MCF 10A (cell line): Measurements from ENCODE around the gene LAMA3. TPM values are rescaled to one million over a fixed set of nuclear protein-coding genes. Genes with fewer than 3 reads are reported as not detected.

Experiments
- BruUV-seq: library from RNA; stranded (reverse); fragments of 400-500 nt; replicated peaks from 2 replicates; lab custom pipeline; 2021; lab: Mats Ljungman, UMichigan
- CTCF ChIA-PET: fragments of 300-600 bp; sonication (Branson Sonifier 250); formaldehyde crosslinking; extraction: SDS; loops from one replicate; lab custom pipeline; 2021; ENCODE audit warnings: antibody characterized with exemption, inconsistent platforms; lab: Yijun Ruan, JAX
- POLR2A ChIA-PET: fragments of 300-600, 350-650 bp; sonication (Branson Sonifier 250); formaldehyde crosslinking; extraction: SDS; loops from one replicate; lab custom pipeline; 2020; ENCODE audit warnings: antibody characterized with exemption, inconsistent platforms; lab: Yijun Ruan, JAX
- DNase-seq: peaks from one replicate; pipeline ENCODE4 v3.0.0-alpha.2; 2018; ENCODE audit not compliant: unreplicated experiment
- H3K27ac Mint-ChIP-seq: one replicate; pipeline ENCODE4 v1.8.0; 2022; ENCODE audit warnings: mild to moderate bottlenecking, low read depth, mixed read lengths; ENCODE audit not compliant: unreplicated experiment
- H3K27me3 Mint-ChIP-seq: one replicate; pipeline ENCODE4 v1.8.0; 2022; ENCODE audit warnings: mixed read lengths; ENCODE audit not compliant: insufficient read depth, unreplicated experiment
- H3K36me3 Mint-ChIP-seq: one replicate; pipeline ENCODE4 v1.8.0; 2022; ENCODE audit warnings: mild to moderate bottlenecking, moderate library complexity, mixed read lengths; ENCODE audit not compliant: insufficient read depth, unreplicated experiment
- H3K4me1 Mint-ChIP-seq: one replicate; pipeline ENCODE4 v1.8.0; 2022; ENCODE audit warnings: mixed read lengths; ENCODE audit not compliant: insufficient read depth, unreplicated experiment
- H3K4me3 Mint-ChIP-seq: one replicate; pipeline ENCODE4 v1.8.0; 2022; ENCODE audit warnings: mild to moderate bottlenecking, moderate library complexity, mixed read lengths; ENCODE audit not compliant: unreplicated experiment
- H3K9me3 Mint-ChIP-seq: one replicate; pipeline ENCODE4 v1.8.0; 2022; ENCODE audit warnings: mixed read lengths; ENCODE audit not compliant: unreplicated experiment
- intact Hi-C: fragments of 100-400 bp; cut with micrococcal nuclease; formaldehyde crosslinking; loops from 2 replicates; pipeline ENCODE4 v1.14.1; 2022
- total RNA-seq: library from RNA; stranded (reverse); gene quantifications from 2 replicates; pipeline ENCODE4 v1.2.3, GENCODE V29; 2022
- TF ChIP-seq, protein P1 (sequence below): fragments of 200-600 bp; IDR thresholded peaks from one replicate; pipeline ENCODE4 v1.8.0; 2022; ENCODE audit warnings: antibody characterized with exemption, mild to moderate bottlenecking; ENCODE audit not compliant: unreplicated experiment

The LAMA3 gene
- total RNA-seq, 1 experiment from 2014 or later = 371 TPM

DNA sequence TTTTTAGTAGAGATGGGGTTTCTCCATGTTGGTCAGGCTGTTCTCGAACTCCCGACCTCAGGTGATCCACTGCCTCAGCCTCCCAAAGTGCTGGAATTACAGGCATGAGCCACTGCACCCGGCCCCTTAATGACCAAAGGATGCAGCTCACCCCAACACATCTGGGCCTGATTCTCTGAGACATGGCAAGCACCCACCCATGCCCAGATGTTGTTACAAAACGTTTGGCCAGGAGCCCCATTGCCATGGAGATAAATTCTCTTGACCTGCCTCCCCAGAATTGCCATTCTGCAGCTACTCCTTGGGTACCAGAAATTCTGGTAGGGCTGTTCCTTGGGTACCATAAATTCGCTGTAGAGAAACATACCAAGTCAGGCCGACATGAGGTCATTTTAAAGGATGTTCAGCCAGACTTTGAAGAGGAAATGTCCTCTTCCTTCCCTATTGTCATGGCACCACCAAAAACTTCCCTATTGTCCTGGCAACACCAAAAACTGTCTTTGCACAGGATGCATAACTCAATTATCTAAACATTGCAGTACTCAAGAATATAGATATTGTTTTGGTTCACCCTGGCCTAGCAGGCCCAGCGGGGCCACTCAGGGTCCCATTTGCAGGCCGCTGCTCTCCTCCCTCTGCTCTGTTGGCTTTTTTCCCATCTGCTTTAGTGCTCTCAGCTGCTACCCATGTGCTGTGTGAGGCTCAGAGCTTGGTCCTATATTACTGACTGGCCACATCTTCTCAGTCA, 164.4 kb downstream of the LAMA3 start:
- intact Hi-C loops = no loop called here
- TF ChIP-seq, protein P1, sequence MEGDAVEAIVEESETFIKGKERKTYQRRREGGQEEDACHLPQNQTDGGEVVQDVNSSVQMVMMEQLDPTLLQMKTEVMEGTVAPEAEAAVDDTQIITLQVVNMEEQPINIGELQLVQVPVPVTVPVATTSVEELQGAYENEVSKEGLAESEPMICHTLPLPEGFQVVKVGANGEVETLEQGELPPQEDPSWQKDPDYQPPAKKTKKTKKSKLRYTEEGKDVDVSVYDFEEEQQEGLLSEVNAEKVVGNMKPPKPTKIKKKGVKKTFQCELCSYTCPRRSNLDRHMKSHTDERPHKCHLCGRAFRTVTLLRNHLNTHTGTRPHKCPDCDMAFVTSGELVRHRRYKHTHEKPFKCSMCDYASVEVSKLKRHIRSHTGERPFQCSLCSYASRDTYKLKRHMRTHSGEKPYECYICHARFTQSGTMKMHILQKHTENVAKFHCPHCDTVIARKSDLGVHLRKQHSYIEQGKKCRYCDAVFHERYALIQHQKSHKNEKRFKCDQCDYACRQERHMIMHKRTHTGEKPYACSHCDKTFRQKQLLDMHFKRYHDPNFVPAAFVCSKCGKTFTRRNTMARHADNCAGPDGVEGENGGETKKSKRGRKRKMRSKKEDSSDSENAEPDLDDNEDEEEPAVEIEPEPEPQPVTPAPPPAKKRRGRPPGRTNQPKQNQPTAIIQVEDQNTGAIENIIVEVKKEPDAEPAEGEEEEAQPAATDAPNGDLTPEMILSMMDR = no peak

DNA sequence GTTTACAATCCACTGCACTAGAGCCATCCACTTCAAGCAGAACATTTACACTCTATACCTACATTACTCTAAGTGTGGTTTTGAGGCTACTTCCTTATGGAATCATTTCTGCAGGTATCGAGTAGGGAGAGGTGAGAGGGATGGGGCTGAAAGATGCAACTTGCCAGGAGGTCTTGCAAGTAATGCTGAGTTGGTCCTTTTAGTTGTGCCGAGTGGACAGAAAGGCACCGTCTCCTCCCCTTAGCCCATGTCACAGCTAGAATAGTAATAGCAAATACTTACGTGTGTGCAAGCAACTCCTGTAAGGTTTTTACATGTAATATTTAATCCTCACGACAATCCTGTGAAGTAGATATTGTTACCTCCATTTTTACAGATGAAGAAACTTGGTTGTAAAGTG, 166.5 kb downstream of the LAMA3 start:
- POLR2A ChIA-PET = interaction anchor here (1.1 to 8.2 kb wide), 3 partner anchors 17 to 21 kb away, joined by 4 to 98 read pairs (median 27); no protein-coding TSS in a partner anchor

More for the DNA sequence above, 164.4 kb downstream of the LAMA3 start:
- Mint-ChIP-seq H3K36me3 (peaks cover 16% of the 10 kb centered on the region), H3K27ac (no peak overlapping the region), H3K4me3 (no peak overlapping the region), H3K4me1 (peaks cover 45% of the 10 kb centered on the region), H3K9me3 (no peaks in the 10 kb centered on the region), H3K27me3 (no peaks in the 10 kb centered on the region)
- ChIA-PET POLR2A (interaction anchor here (1.2 to 1.5 kb wide), 2 partner anchors 14 to 17 kb away, joined by 3 to 4 read pairs; no protein-coding TSS in a partner anchor), CTCF (interaction anchor here (1.1 kb wide), 1 partner anchor 15 kb away, joined by 3 read pairs; no protein-coding TSS in a partner anchor)
- DNase-seq = no peak
- BruUV-seq = no TSS peak

DNA sequence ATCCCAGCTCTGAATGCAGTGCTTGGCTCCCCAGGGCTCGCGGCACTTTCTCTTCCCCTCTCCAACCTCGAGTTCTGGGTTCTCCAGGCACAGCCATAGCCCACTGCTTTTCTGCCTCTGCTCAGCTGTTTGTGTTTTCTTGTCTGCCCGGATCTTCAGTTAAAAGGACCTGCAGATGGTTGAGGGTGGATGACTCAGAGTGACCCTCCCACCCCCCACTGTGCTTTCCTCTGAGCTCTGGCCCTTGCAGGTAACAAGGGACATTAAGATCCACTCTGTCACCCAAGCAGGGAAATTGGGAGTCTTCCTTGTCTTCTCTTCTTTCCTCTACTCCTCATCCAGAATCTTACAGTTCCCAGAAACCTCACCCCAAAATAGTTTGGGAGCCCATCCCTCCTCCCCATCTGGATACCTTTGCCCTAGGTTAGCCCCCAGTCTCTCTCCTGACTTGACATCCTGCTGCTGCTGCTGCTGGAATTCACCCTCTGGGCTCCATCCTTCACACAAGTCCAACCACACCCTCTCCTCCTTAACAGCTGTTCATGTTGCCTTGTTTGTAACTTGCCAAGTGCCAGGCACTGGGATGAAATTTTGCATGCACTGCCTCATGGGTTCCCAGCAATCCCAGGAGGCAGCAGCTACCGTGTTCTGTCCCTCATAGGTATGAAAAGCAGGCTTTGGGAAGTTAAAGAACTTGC, 167.4 kb downstream of the LAMA3 start:
- peaks cover 8% of the 10 kb centered on the region for H3K36me3 Mint-ChIP-seq
- peak overlapping the region; percentile 68 for H3K27ac Mint-ChIP-seq
- peaks cover 48% of the 10 kb centered on the region for H3K4me1 Mint-ChIP-seq
- no peak overlapping the region for H3K4me3 Mint-ChIP-seq
- ChIA-PET CTCF (interaction anchor here (0.5 to 1.6 kb wide), 4 partner anchors 18 to 62 kb away, joined by 3 to 4 read pairs (median 3); no protein-coding TSS in a partner anchor), POLR2A (interaction anchor here (0.9 to 8.2 kb wide), 8 partner anchors 11 to 31 kb away, joined by 3 to 98 read pairs (median 7); no protein-coding TSS in a partner anchor)
- peak; percentile 26 for DNase-seq
- TF ChIP-seq, protein P1 = no peak
- no peaks in the 10 kb centered on the region for H3K9me3 Mint-ChIP-seq
- intact Hi-C loops = no loop called here
- no peaks in the 10 kb centered on the region for H3K27me3 Mint-ChIP-seq
- BruUV-seq = no TSS peak

More for the DNA sequence above, 166.5 kb downstream of the LAMA3 start:
- no TSS peak for BruUV-seq
- Mint-ChIP-seq H3K27ac (peak overlapping the region; percentile 18), H3K4me1 (peaks cover 52% of the 10 kb centered on the region), H3K27me3 (no peaks in the 10 kb centered on the region), H3K4me3 (no peak overlapping the region), H3K36me3 (peaks cover 6% of the 10 kb centered on the region), H3K9me3 (no peaks in the 10 kb centered on the region)
- CTCF ChIA-PET = no interaction called here
- intact Hi-C loops = no loop called here
- DNase-seq = no peak
- TF ChIP-seq, protein P1 = no peak

DNA sequence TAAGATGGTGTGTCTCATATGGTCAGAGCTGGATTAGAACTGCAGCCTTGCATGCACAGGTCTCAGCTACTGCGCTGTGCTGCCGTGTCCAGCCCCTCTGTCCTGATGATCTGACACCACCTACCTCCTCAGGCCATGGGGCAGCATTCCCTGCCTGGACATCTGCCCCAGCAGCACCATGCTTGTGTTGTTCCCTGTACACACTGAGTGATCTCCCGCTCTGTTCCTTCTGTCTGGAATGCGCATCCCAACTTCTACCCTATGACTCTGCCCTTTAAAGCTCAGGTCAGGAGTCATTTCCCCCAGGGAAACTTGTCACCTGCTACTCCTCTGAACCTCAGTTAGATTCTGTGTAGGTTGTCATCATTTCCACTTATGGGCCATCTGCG, 167.9 kb downstream of the LAMA3 start:
- H3K27me3 Mint-ChIP-seq = no peaks in the 10 kb centered on the region
- H3K9me3 Mint-ChIP-seq = no peaks in the 10 kb centered on the region
- peaks cover 43% of the 10 kb centered on the region for H3K4me1 Mint-ChIP-seq
- TF ChIP-seq, protein P1 = no peak
- ChIA-PET POLR2A (interaction anchor here (0.9 to 8.2 kb wide), 12 partner anchors 12 to 31 kb away, joined by 3 to 98 read pairs (median 5); no protein-coding TSS in a partner anchor), CTCF (interaction anchor here (0.9 to 1.6 kb wide), 3 partner anchors 18 to 62 kb away, joined by 3 to 4 read pairs (median 3); no protein-coding TSS in a partner anchor)
- no peak overlapping the region for H3K4me3 Mint-ChIP-seq
- no peak for DNase-seq
- BruUV-seq = no TSS peak
- intact Hi-C loops = no loop called here
- H3K36me3 Mint-ChIP-seq = peaks cover 13% of the 10 kb centered on the region
- H3K27ac Mint-ChIP-seq = peak overlapping the region; percentile 68
